GM12878 (cell line): Measurements from ENCODE around the gene PFN4. TPM values are rescaled to one million over a fixed set of nuclear protein-coding genes. Genes with fewer than 3 reads are reported as not detected.

Source experiments
- ATAC-seq: fragments of 200-7000 bp; cut with Tn5 transposase; 3 replicates; pipeline ENCODE4 v1.9.1; 2020; ENCODE audit warnings: mild to moderate bottlenecking, moderate library complexity
- BruUV-seq: library from RNA; stranded (reverse); fragments of 400-500 nt; replicated peaks from 2 replicates; lab custom pipeline; 2021; lab: Mats Ljungman, UMichigan
- CTCF ChIA-PET: fragments of 300-600 bp; sonication (Branson Sonifier 250); formaldehyde crosslinking; extraction: SDS; loops from one replicate; lab custom pipeline; 2021; ENCODE audit warnings: inconsistent platforms; lab: Yijun Ruan, JAX
- POLR2A ChIA-PET: fragments of 350-600 bp; formaldehyde crosslinking; extraction: SDS; loops from one replicate; lab custom pipeline; 2021; ENCODE audit warnings: inconsistent platforms; lab: Charles Lee
- RAD21 ChIA-PET: fragments of 300-600 bp; sonication (Branson Sonifier 250); formaldehyde crosslinking; loops from one replicate; lab custom pipeline; 2023; ENCODE audit warnings: antibody characterized with exemption; ENCODE audit not compliant: unreplicated experiment; lab: Charles Lee
- SMC1A ChIA-PET: fragments of 300-600 bp; sonication (Branson Sonifier 250); formaldehyde crosslinking; loops from one replicate; lab custom pipeline; 2023; ENCODE audit not compliant: unreplicated experiment, uncharacterized antibody; lab: Charles Lee
- DNase-seq: peaks from one replicate; pipeline ENCODE4 v3.0.0-alpha.2; 2011; ENCODE audit warnings: low read depth, low spot score
- FAIRE-seq: peaks from 3 replicates; lab custom pipeline; 2011; peaks lifted over from hg19 to GRCh38; lab: Jason Lieb, UNC
- H2AFZ ChIP-seq: 2 replicates; pipeline ENCODE4 v1.6.0; 2011; ENCODE audit warnings: low read depth, low read length, control low read depth; ENCODE audit not compliant: control insufficient read depth
- H3K27ac ChIP-seq: 2 replicates; pipeline ENCODE4 v1.5.1; 2011; ENCODE audit warnings: control low read depth; ENCODE audit not compliant: control insufficient read depth, insufficient read depth
- H3K27me3 ChIP-seq, 2 experiments: replicated peaks in 1 of 2; 2 replicates each; pipeline versions ENCODE4 v1.6.0 to v1.6.1; 2011; ENCODE audit warnings: low read length in 1 of 2; ENCODE audit not compliant: control insufficient read depth in 2 of 2, insufficient read depth in 2 of 2
- H3K36me3 ChIP-seq, 2 experiments: 2 replicates each; pipeline ENCODE4 v1.5.1; 2011; ENCODE audit warnings: low read length in 1 of 2; ENCODE audit not compliant: control insufficient read depth in 2 of 2, insufficient read depth in 2 of 2
- H3K4me1 ChIP-seq: 2 replicates; pipeline ENCODE4 v1.6.1; 2011; ENCODE audit warnings: mild to moderate bottlenecking, low read length, moderate library complexity, mixed read lengths; ENCODE audit not compliant: control insufficient read depth, insufficient read depth
- H3K4me2 ChIP-seq: 2 replicates; pipeline ENCODE4 v1.6.0; 2011; ENCODE audit warnings: control low read depth; ENCODE audit not compliant: control insufficient read depth, insufficient read depth
- H3K4me3 ChIP-seq: fragments of 200-600 bp; sonication (generic); 2 replicates; pipeline ENCODE4 v1.5.1; 2016
- H3K79me2 ChIP-seq: 2 replicates; pipeline ENCODE4 v1.6.0; 2011; ENCODE audit warnings: low read length; ENCODE audit not compliant: control insufficient read depth, insufficient read depth
- H3K9ac ChIP-seq: 2 replicates; pipeline ENCODE4 v1.8.0; 2011; ENCODE audit warnings: low read length, control low read depth, mixed read lengths; ENCODE audit not compliant: control insufficient read depth, insufficient read depth
- H3K9me3 ChIP-seq: replicated peaks from 3 replicates; pipeline ENCODE4 v1.5.1; 2011; ENCODE audit warnings: mild to moderate bottlenecking, low read length; ENCODE audit not compliant: control insufficient read depth, insufficient read depth
- H4K20me1 ChIP-seq: 2 replicates; pipeline ENCODE4 v1.6.0; 2011; ENCODE audit not compliant: control insufficient read depth, insufficient read depth
- CREB1 ChIP-seq: IDR thresholded peaks from 2 replicates; pipeline ENCODE4 v1.6.1; 2012; ENCODE audit warnings: low read depth, mild to moderate bottlenecking, inconsistent platforms
- CREM ChIP-seq: IDR thresholded peaks from 2 replicates; pipeline ENCODE4 v1.6.1; 2014; ENCODE audit warnings: antibody characterized with exemption, low read depth
- EP300 ChIP-seq, 2 experiments: fragments of 150-350 bp in 1 of 2; IDR thresholded peaks; 2 replicates each; pipeline ENCODE4 v1.6.1; 2011 to 2012; ENCODE audit warnings: low read depth in 2 of 2, low read length in 2 of 2, borderline replicate concordance in 1 of 2, improper control_type of control experiment in 1 of 2, inconsistent platforms in 1 of 2; ENCODE audit not compliant: control insufficient read depth in 1 of 2
- FOXK2 ChIP-seq: fragments of 450-650 bp; IDR thresholded peaks from 2 replicates; pipeline ENCODE4 v1.6.1; 2017; ENCODE audit warnings: mild to moderate bottlenecking, moderate library complexity
- GATAD2B ChIP-seq: fragments of 450-650 bp; conservative IDR thresholded peaks from 2 replicates; pipeline ENCODE4 v1.6.1; 2017; ENCODE audit warnings: low read depth, mild to moderate bottlenecking, moderate library complexity
- IRF4 ChIP-seq: IDR thresholded peaks from 2 replicates; pipeline ENCODE4 v1.6.1; 2011; ENCODE audit warnings: low read depth, low read length
- JUND ChIP-seq: IDR thresholded peaks from 2 replicates; pipeline ENCODE4 v1.6.1; 2012; ENCODE audit warnings: low read depth, mild to moderate bottlenecking, low read length, improper control_type of control experiment, moderate library complexity
- KLF5 ChIP-seq: fragments of 450-650 bp; IDR thresholded peaks from 2 replicates; pipeline ENCODE4 v1.6.1; 2014; ENCODE audit warnings: mild to moderate bottlenecking; ENCODE audit not compliant: partially characterized antibody
- MEF2A ChIP-seq: IDR thresholded peaks from 2 replicates; pipeline ENCODE4 v1.6.1; 2011; ENCODE audit warnings: low read depth, mild to moderate bottlenecking, low read length, moderate library complexity; ENCODE audit not compliant: insufficient read depth
- RUNX3 ChIP-seq: IDR thresholded peaks from 2 replicates; pipeline ENCODE4 v1.6.1; 2012; ENCODE audit warnings: low read length, inconsistent platforms
- SMARCA5 ChIP-seq: fragments of 450-650 bp; IDR thresholded peaks from 2 replicates; pipeline ENCODE4 v1.6.1; 2017; ENCODE audit warnings: mild to moderate bottlenecking
- SRF ChIP-seq, 2 experiments: IDR thresholded peaks; 2 replicates each; pipeline ENCODE4 v1.6.1; 2011; ENCODE audit warnings: low read depth in 2 of 2, low read length in 2 of 2, mild to moderate bottlenecking in 1 of 2, moderate library complexity in 1 of 2
- TCF12 ChIP-seq: IDR thresholded peaks from 2 replicates; pipeline ENCODE4 v1.6.1; 2011; ENCODE audit warnings: low read depth, mild to moderate bottlenecking, low read length
- TCF3 ChIP-seq: IDR thresholded peaks from 2 replicates; pipeline ENCODE4 v1.6.1; 2012; ENCODE audit warnings: low read depth, mild to moderate bottlenecking, low read length, borderline replicate concordance; ENCODE audit not compliant: insufficient read depth
- WGBS: methylation state at CpG from one replicate; pipeline ENCODE4 v1.1.6; 2016; ENCODE audit warnings: low lambda C conversion rate; ENCODE audit not compliant: insufficient replicate concordance, insufficient coverage; ENCODE audit errors: missing lambda C conversion rate; 5-methylcytosine and 5-hydroxymethylcytosine counted together
- in situ Hi-C: fragments of 300-500 bp; cut with MboI; formaldehyde crosslinking; loops from 9 replicates; pipeline ENCODE4 v1.14.3; 2018; ENCODE audit warnings: mixed read lengths
- intact Hi-C: fragments of 100-400 bp; cut with micrococcal nuclease; formaldehyde crosslinking; loops from one replicate; pipeline ENCODE4 v1.14.2; 2022; ENCODE audit not compliant: unreplicated experiment
- polyA plus RNA-seq, 11 experiments: library from polyadenylated mRNA; depleted of rRNA in 4 of 11; unstranded in 6 of 11; stranded (reverse) in 5 of 11; fragments of >200 nt; fragmentation: Nextera tagmentation in 4 of 11; fragmentation: Illumina TruSeq in 1 of 11; extraction: Ambion mirVana in 4 of 11; extraction: Trizol in 1 of 11; gene quantifications; 1 replicate in 1 of 11; 2 replicates in 10 of 11; pipeline versions ENCODE4 v1.2.1 to v1.2.3, GENCODE V29; 2011 to 2016; ENCODE audit warnings: inconsistent platforms in 2 of 11, missing spikeins in 2 of 11, low read depth in 1 of 11
- total RNA-seq, 4 experiments: library from RNA; depleted of rRNA in 3 of 4; stranded (reverse); fragments of >200 nt in 3 of 4; fragmentation: Illumina TruSeq in 1 of 4; extraction: Trizol in 1 of 4; gene quantifications; 2 replicates each; pipeline versions ENCODE4 v1.2.1 to v1.2.3, GENCODE V29; 2013 to 2021
- TF ChIP-seq, protein P1 (sequence below): IDR thresholded peaks from 2 replicates; pipeline ENCODE4 v1.6.1; 2011; ENCODE audit warnings: low read depth, mild to moderate bottlenecking, low read length, moderate library complexity, borderline replicate concordance; ENCODE audit errors: extremely low read depth

PFN4 gene
- total and polyA plus RNA-seq, 10 of the 15 experiments (the other 5 are each of a cell fraction or from before 2014, with no cell fraction given), result 0.12 to 2.1 (median 1.0) TPM

DNA sequence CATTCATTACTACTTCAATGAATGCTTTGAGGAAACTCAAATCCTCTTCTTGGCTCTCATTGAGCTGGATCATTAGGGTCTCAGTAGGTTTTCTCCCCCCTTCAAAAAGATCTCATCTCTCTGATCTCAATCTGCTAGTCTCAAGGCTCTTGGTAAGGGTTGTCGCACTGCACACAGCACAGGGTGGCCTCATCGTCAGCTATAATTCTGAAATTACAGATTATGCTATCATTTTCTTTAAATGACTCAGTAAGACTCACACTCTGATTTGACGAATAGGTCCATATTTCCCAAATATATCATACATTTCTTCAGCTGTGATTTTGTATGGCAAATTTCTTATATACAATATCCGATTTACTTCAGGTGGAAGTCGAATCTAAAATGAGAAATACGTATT lies 49.3 kb downstream of the PFN4 start:
- no peaks in the 10 kb centered on the region for H3K27me3 ChIP-seq
- ATAC-seq, result no peak
- in situ Hi-C loops, result no loop called here
- TF ChIP-seq CREM (no peak), EP300 (IDR thresholded peaks at IDR 0.05; ENCODE audit: borderline replicate concordance in 1 of 2, control insufficient read depth in 1 of 2, low read depth in 2 of 2, low read length in 2 of 2) (no peak), KLF5 (no peak), FOXK2 (no peak), SMARCA5 (no peak), MEF2A (no peak), IRF4 (no peak), JUND (no peak), TCF3 (no peak), RUNX3 (no peak), TCF12 (no peak), SRF (IDR thresholded peaks at IDR 0.05; ENCODE audit: low read depth in 2 of 2, low read length in 2 of 2) (no peak), CREB1 (no peak), GATAD2B (no peak)
- TF ChIP-seq, protein P1, sequence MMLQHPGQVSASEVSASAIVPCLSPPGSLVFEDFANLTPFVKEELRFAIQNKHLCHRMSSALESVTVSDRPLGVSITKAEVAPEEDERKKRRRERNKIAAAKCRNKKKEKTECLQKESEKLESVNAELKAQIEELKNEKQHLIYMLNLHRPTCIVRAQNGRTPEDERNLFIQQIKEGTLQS, result no peak
- no peak overlapping the region for H3K9ac ChIP-seq
- ChIA-PET CTCF (interaction anchor here (0.9 to 5.0 kb wide), 4 partner anchors 11 to 249 kb away, joined by 3 to 30 read pairs (median 4); partner anchors contain the start of genes ATAD2B and TP53I3), SMC1A (interaction anchor here (0.7 to 2.6 kb wide), 7 partner anchors 10 to 258 kb away, joined by 3 to 13 read pairs (median 3); partner anchors contain the start of gene ATAD2B), RAD21 (interaction anchor here (0.8 to 1.6 kb wide), 2 partner anchors 27 to 147 kb away, joined by 6 to 7 read pairs; partner anchors contain the start of genes ATAD2B and WDCP), POLR2A (interaction anchor here (1.2 to 1.7 kb wide), 2 partner anchors 27 to 148 kb away, joined by 4 to 6 read pairs; partner anchors contain the start of genes ATAD2B and WDCP)
- no peak overlapping the region for H2AFZ ChIP-seq
- H3K36me3 ChIP-seq, result peaks cover 0 to 5% of the 10 kb centered on the region in 2 experiments; a peak in 1 of 4 replicates
- no TSS peak for BruUV-seq
- no peak overlapping the region for H3K4me3 ChIP-seq
- intact Hi-C loops, result no loop called here
- H3K27ac ChIP-seq, result no peak overlapping the region
- no peak for DNase-seq
- H4K20me1 ChIP-seq, result no peaks in the 10 kb centered on the region
- 51% methylated on average over 6 of the region's 6 CpGs for WGBS
- peaks cover 27% of the 10 kb centered on the region for H3K79me2 ChIP-seq
- no peak for FAIRE-seq
- H3K4me2 ChIP-seq, result peak overlapping the region; percentile 1; the same call in 1 of the 2 replicates
- H3K4me1 ChIP-seq, result peaks cover 9% of the 10 kb centered on the region
- no peaks in the 10 kb centered on the region; the same call in 2 of the 3 replicates for H3K9me3 ChIP-seq
